ENCODE measurements around the gene SERPINE1.
"Not testable (repeated sequence)": the region's sequence is repeated elsewhere in the genome, so short reads cannot be mapped to it uniquely, and the experiment has no call there.

SERPINE1 gene

GRCh38 chr7:101126651-101127459 lies at the start of gene SERPINE1:
Gene SERPINE1, plus strand, starts transcription at chr7:101127104. Its CDS starts 1,290 bp downstream, at chr7:101128394.
- DNase-seq, result no peak

GRCh38 chr7:101077303-101078086 lies 49.4 kb upstream of the SERPINE1 start:
- peak; percentile 64 for DNase-seq

- DNase-seq, result no peak
These were observed 45.5 kb upstream of the SERPINE1 start for GRCh38 chr7:101081432-101081831.

- DNase-seq, result peak; percentile 77
These were observed 42.1 kb upstream of the SERPINE1 start for GRCh38 chr7:101084865-101085161.

- peak; percentile 77 for DNase-seq
These were observed 41.5 kb upstream of the SERPINE1 start, which contains the start of gene TRIM56 for GRCh38 chr7:101085162-101085964. Gene TRIM56, plus strand, starts transcription at chr7:101085481. Its CDS starts 1,832 bp downstream, at chr7:101087313.

GRCh38 chr7:101087334-101088068 lies 39.4 kb upstream of the SERPINE1 start:
- DNase-seq, result no peak

GRCh38 chr7:101088069-101088425 lies 38.9 kb upstream of the SERPINE1 start:
- DNase-seq, result no peak

GRCh38 chr7:101088858-101089529 lies 37.9 kb upstream of the SERPINE1 start:
- DNase-seq, result no peak

GRCh38 chr7:101089876-101090275 lies 37.0 kb upstream of the SERPINE1 start:
- DNase-seq, result no peak

- DNase-seq, result not testable (repeated sequence)
These were observed 34.5 kb upstream of the SERPINE1 start for GRCh38 chr7:101092266-101092905.

GRCh38 chr7:101093906-101094305 lies 33.0 kb upstream of the SERPINE1 start:
- DNase-seq, result no peak

GRCh38 chr7:101094376-101094775 lies 32.5 kb upstream of the SERPINE1 start:
- DNase-seq, result no peak

GRCh38 chr7:101094791-101095375 lies 32.0 kb upstream of the SERPINE1 start:
- DNase-seq, result no peak

GRCh38 chr7:101096331-101096956 lies 30.5 kb upstream of the SERPINE1 start:
- no peak for DNase-seq

GRCh38 chr7:101096957-101097347 lies 30.0 kb upstream of the SERPINE1 start:
- DNase-seq, result no peak

GRCh38 chr7:101097561-101097960 lies 29.3 kb upstream of the SERPINE1 start:
- DNase-seq, result no peak

- peak; percentile 57 for DNase-seq
These were observed 26.7 kb upstream of the SERPINE1 start for GRCh38 chr7:101099969-101100781.

- DNase-seq, result no peak
These were observed 25.8 kb upstream of the SERPINE1 start for GRCh38 chr7:101100858-101101847.

Measured in NCI-H2107 (cell line).